Osteocyte (in vitro differentiated cells): Measurements from ENCODE around the gene UNKL. TPM values are rescaled to one million over a fixed set of nuclear protein-coding genes. Genes with fewer than 3 reads are reported as not detected.

Source experiments
- DNase-seq: peaks from one replicate; pipeline ENCODE4 v3.0.0; 2021; ENCODE audit warnings: mixed read lengths; ENCODE audit not compliant: unreplicated experiment; ENCODE audit errors: extremely low spot score
- H3K27ac Mint-ChIP-seq: one replicate; pipeline ENCODE4 v1.8.0; 2021; ENCODE audit warnings: mild to moderate bottlenecking, mixed read lengths; ENCODE audit not compliant: unreplicated experiment
- H3K27me3 Mint-ChIP-seq: one replicate; pipeline ENCODE4 v1.8.0; 2021; ENCODE audit warnings: mixed read lengths; ENCODE audit not compliant: unreplicated experiment
- H3K36me3 Mint-ChIP-seq: one replicate; pipeline ENCODE4 v1.8.0; 2021; ENCODE audit warnings: mixed read lengths; ENCODE audit not compliant: unreplicated experiment
- H3K4me1 Mint-ChIP-seq: one replicate; pipeline ENCODE4 v1.8.0; 2021; ENCODE audit warnings: mixed read lengths; ENCODE audit not compliant: unreplicated experiment
- H3K4me3 Mint-ChIP-seq: one replicate; pipeline ENCODE4 v1.8.0; 2021; ENCODE audit warnings: mild to moderate bottlenecking, moderate library complexity, mixed read lengths; ENCODE audit not compliant: unreplicated experiment
- H3K9me3 Mint-ChIP-seq: one replicate; pipeline ENCODE4 v1.8.0; 2021; ENCODE audit warnings: mixed read lengths; ENCODE audit not compliant: unreplicated experiment
- CTCF ChIP-seq: fragments of 200-600 bp; sonication (generic); IDR thresholded peaks from 2 replicates; pipeline ENCODE4 v1.5.0; 2021; ENCODE audit warnings: antibody characterized with exemption, mild to moderate bottlenecking, moderate library complexity
- total RNA-seq: library from RNA; stranded (reverse); gene quantifications from 2 replicates; pipeline ENCODE4 v1.2.1, GENCODE V29; 2021

The UNKL gene
- total RNA-seq, 1 donor from 2014 or later, result 34.4 TPM

- DNase-seq, result no peak
- Mint-ChIP-seq H3K27me3 (no peaks in the 10 kb centered on the region), H3K4me3 (no peak overlapping the region), H3K27ac (no peak overlapping the region), H3K4me1 (peaks cover 16% of the 10 kb centered on the region), H3K36me3 (peaks cover 7% of the 10 kb centered on the region), H3K9me3 (no peaks in the 10 kb centered on the region)
- TF ChIP-seq CTCF, result no peak
These were observed 66.1 kb downstream of the UNKL start for GRCh38 chr16:1348441-1348840.

GRCh38 chr16:1347962-1348361 lies 66.5 kb downstream of the UNKL start:
- Mint-ChIP-seq H3K36me3 (peaks cover 7% of the 10 kb centered on the region), H3K9me3 (no peaks in the 10 kb centered on the region), H3K4me3 (no peak overlapping the region), H3K27me3 (peaks cover 3% of the 10 kb centered on the region), H3K4me1 (peaks cover 16% of the 10 kb centered on the region), H3K27ac (no peak overlapping the region)
- no peak for TF ChIP-seq CTCF
- no peak for DNase-seq

- peaks cover 4% of the 10 kb centered on the region for H3K27me3 Mint-ChIP-seq
- no peak overlapping the region for H3K27ac Mint-ChIP-seq
- no peak for TF ChIP-seq CTCF
- peaks cover 7% of the 10 kb centered on the region for H3K36me3 Mint-ChIP-seq
- H3K4me3 Mint-ChIP-seq, result no peak overlapping the region
- peaks cover 14% of the 10 kb centered on the region for H3K4me1 Mint-ChIP-seq
- H3K9me3 Mint-ChIP-seq, result no peaks in the 10 kb centered on the region
- DNase-seq, result no peak
These were observed 67.1 kb downstream of the UNKL start for GRCh38 chr16:1347286-1347855.

- DNase-seq, result no peak
- TF ChIP-seq CTCF, result no peak
- Mint-ChIP-seq H3K27me3 (peaks cover 5% of the 10 kb centered on the region), H3K4me1 (peaks cover 13% of the 10 kb centered on the region), H3K36me3 (peaks cover 7% of the 10 kb centered on the region), H3K4me3 (no peak overlapping the region), H3K27ac (no peak overlapping the region), H3K9me3 (no peaks in the 10 kb centered on the region)
These were observed 67.8 kb downstream of the UNKL start for GRCh38 chr16:1346422-1347285.

GRCh38 chr16:1345651-1346421 lies 68.7 kb downstream of the UNKL start:
- Mint-ChIP-seq H3K36me3 (peaks cover 7% of the 10 kb centered on the region), H3K27ac (no peak overlapping the region), H3K4me1 (peaks cover 13% of the 10 kb centered on the region), H3K4me3 (no peak overlapping the region), H3K27me3 (peaks cover 5% of the 10 kb centered on the region), H3K9me3 (no peaks in the 10 kb centered on the region)
- DNase-seq, result no peak
- TF ChIP-seq CTCF, result no peak
